Kidney (tissue), 14 donors: ENCODE data around the gene DLGAP4. TPM values are rescaled to one million over a fixed set of nuclear protein-coding genes. Genes with fewer than 3 reads are reported as not detected.

Experiments
- DNase-seq, 5 donors: peaks; one replicate each; pipeline ENCODE4 v3.0.0-alpha.2; 2013 to 2020
- FAIRE-seq: peaks from 2 replicates; lab custom pipeline; 2012; peaks lifted over from hg19 to GRCh38; lab: Jason Lieb, UNC
- H3K27ac ChIP-seq, 2 donors: one replicate each; pipeline ENCODE4 v1.7.0; 2013; ENCODE audit warnings: low read depth in 2 of 2, low read length in 2 of 2, inconsistent platforms in 1 of 2
- H3K27me3 ChIP-seq: one replicate; pipeline ENCODE4 v1.7.1; 2013; ENCODE audit warnings: low read length, inconsistent platforms; ENCODE audit not compliant: control insufficient read depth, insufficient read depth
- H3K36me3 ChIP-seq, 3 donors: one replicate each; pipeline versions ENCODE4 v1.7.0 to v1.7.1; 2013; ENCODE audit warnings: low read length in 3 of 3, control low read depth in 1 of 3, inconsistent platforms in 1 of 3; ENCODE audit not compliant: insufficient read depth in 3 of 3, control insufficient read depth in 2 of 3
- H3K4me1 ChIP-seq, 3 donors: one replicate each; pipeline versions ENCODE4 v1.7.0 to v1.7.1; 2013; ENCODE audit warnings: low read length in 3 of 3, inconsistent platforms in 1 of 3, low read depth in 1 of 3; ENCODE audit not compliant: control insufficient read depth in 2 of 3, insufficient read depth in 2 of 3
- H3K4me3 ChIP-seq, 3 donors: one replicate each; pipeline versions ENCODE4 v1.7.0 to v1.8.1; 2013; ENCODE audit warnings: low read length in 3 of 3, control low read depth in 1 of 3, inconsistent platforms in 1 of 3
- H3K9ac ChIP-seq, 3 donors: one replicate each; pipeline versions ENCODE4 v1.7.0 to v1.7.1; 2013; ENCODE audit warnings: low read length in 3 of 3, control low read depth in 1 of 3, inconsistent platforms in 1 of 3
- H3K9me3 ChIP-seq, 3 donors: one replicate each; pipeline versions ENCODE4 v1.7.0 to v1.7.1; 2013; ENCODE audit warnings: low read length in 3 of 3, control low read depth in 1 of 3, inconsistent platforms in 1 of 3; ENCODE audit not compliant: control insufficient read depth in 2 of 3, insufficient read depth in 1 of 3
- CTCF ChIP-seq: IDR thresholded peaks from 3 replicates; pipeline ENCODE4 v1.5.1; 2012; ENCODE audit warnings: mild to moderate bottlenecking, moderate library complexity, borderline replicate concordance; ENCODE audit not compliant: insufficient read depth; ENCODE audit errors: extremely low read depth
- intact Hi-C: fragments of 100-400 bp; cut with DNase I; formaldehyde crosslinking; loops from one replicate; pipeline ENCODE4 v1.11.1; 2022
- polyA plus RNA-seq: library from polyadenylated mRNA; stranded (reverse); fragments of 350-450 nt; fragmentation: Illumina TruSeq; extraction: RNeasy Lipid Tissue Mini Kit (QIAGEN cat#74804); gene quantifications from one replicate; pipeline ENCODE4 v1.2.3, GENCODE V29; 2014; ENCODE audit warnings: low read depth, low replicate concordance; ENCODE audit not compliant: insufficient read depth
- total RNA-seq: library from RNA; stranded (reverse); fragmentation: NEBNext Ultra II Directional; extraction: Animal tissue kit (Norgen Biotek cat#: 25700); gene quantifications from one replicate; pipeline ENCODE4 v1.2.1, GENCODE V29; 2021
- donor health status: control.
- donor health status: control.
- donor health status: control.
- donor health status: control.
- donor health status: control.
- donor health status: DM: yes; HTN: yes; CAD: no.
- donor health status: Normal renal cell carcinoma (clear cell type).

Gene DLGAP4
- total and polyA plus RNA-seq, 2 donors from 2014 or later = 19.6 to 62.4 TPM

GRCh38 chr20:36528176-36528874 lies 222.2 kb downstream of the DLGAP4 start:
- Histone ChIP-seq H3K4me1 (no peaks in the 10 kb centered on the region), H3K9me3 (no peaks in the 10 kb centered on the region), H3K4me3 (no peak overlapping the region), H3K27me3 (no peaks in the 10 kb centered on the region), H3K36me3 (peaks cover 6 to 23% (median 14%) of the 10 kb centered on the region in 3 donors), H3K9ac (no peak overlapping the region), H3K27ac (no peak overlapping the region)
- DNase-seq (peak in 1 of 5 donors; percentile 42), FAIRE-seq (no peak)
- no peak for TF ChIP-seq CTCF
- intact Hi-C loops = no loop called here

GRCh38 chr20:36528875-36529417 lies 222.8 kb downstream of the DLGAP4 start:
- no peak overlapping the region for H3K27ac ChIP-seq
- no peak overlapping the region for H3K4me3 ChIP-seq
- H3K9me3 ChIP-seq = no peaks in the 10 kb centered on the region
- no peak overlapping the region for H3K9ac ChIP-seq
- no peak for TF ChIP-seq CTCF
- DNase-seq (no peak), FAIRE-seq (no peak)
- intact Hi-C loops = no loop called here
- H3K4me1 ChIP-seq = no peaks in the 10 kb centered on the region
- H3K27me3 ChIP-seq = no peaks in the 10 kb centered on the region
- peaks cover 6 to 18% (median 14%) of the 10 kb centered on the region in 3 donors for H3K36me3 ChIP-seq

GRCh38 chr20:36532388-36532787 lies 226.2 kb downstream of the DLGAP4 start:
- H3K27me3 ChIP-seq = no peaks in the 10 kb centered on the region
- H3K36me3 ChIP-seq = peaks cover 0 to 2% (median 0%) of the 10 kb centered on the region in 3 donors
- TF ChIP-seq CTCF = no peak
- no peaks in the 10 kb centered on the region for H3K4me1 ChIP-seq
- no peak for DNase-seq
- H3K4me3 ChIP-seq = no peak overlapping the region
- intact Hi-C loops = no loop called here
- no peak overlapping the region for H3K27ac ChIP-seq
- H3K9ac ChIP-seq = no peak overlapping the region
- no peaks in the 10 kb centered on the region for H3K9me3 ChIP-seq
- no peak for FAIRE-seq
